Stimulated activated CD8-positive, alpha-beta memory T cell treated with anti-CD3 and anti-CD28 coated beads, Interleukin-4, amount 100 ng/mL, for 24 hours (primary cell): ENCODE measurements around the gene HPCAL1.

Experiments
- DNase-seq: peaks from one replicate; pipeline ENCODE4 v3.0.0-alpha.2; 2020; ENCODE audit warnings: low read depth

HPCAL1 gene

DNA sequence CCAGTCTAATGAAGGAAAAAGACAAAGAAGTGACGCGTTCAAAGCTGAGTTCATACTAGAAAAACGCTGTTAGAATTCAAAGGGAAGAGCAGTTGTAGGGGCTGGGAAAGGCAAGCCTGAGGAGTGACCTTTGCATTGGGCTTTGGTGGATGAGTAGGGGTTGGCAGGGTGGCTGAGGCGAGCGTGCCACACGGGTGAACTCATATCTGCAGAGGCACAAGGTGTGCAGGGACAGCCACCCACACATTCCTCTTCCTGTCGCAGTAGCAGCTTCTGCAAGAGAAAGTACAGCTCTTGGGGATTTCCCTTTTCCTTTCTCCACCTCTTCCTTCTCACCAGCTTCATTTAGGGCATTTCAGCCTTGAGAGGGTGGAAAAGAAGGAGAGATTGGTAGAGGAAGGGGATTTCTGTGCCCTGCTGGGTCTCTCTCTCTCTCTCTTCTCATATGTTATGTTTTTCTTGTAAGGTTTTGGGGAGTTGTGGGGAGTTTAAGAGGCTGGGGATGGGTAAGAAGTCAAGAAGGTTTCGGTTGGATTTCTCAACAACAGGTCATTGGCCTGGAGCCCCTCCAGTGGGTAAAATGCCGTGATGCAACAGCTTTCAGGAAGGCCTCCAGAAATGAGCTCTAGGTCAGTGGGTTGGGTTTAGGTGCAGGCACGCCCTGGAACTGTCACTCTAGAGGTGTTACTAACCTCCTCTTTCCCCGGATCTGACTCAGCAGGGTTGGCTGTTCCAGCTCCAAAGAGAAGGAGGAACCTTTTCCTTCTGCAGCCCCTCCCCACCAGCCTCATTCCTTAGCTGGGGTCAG lies 105.3 kb downstream of the HPCAL1 start:
- DNase-seq = peak; percentile 52

DNA sequence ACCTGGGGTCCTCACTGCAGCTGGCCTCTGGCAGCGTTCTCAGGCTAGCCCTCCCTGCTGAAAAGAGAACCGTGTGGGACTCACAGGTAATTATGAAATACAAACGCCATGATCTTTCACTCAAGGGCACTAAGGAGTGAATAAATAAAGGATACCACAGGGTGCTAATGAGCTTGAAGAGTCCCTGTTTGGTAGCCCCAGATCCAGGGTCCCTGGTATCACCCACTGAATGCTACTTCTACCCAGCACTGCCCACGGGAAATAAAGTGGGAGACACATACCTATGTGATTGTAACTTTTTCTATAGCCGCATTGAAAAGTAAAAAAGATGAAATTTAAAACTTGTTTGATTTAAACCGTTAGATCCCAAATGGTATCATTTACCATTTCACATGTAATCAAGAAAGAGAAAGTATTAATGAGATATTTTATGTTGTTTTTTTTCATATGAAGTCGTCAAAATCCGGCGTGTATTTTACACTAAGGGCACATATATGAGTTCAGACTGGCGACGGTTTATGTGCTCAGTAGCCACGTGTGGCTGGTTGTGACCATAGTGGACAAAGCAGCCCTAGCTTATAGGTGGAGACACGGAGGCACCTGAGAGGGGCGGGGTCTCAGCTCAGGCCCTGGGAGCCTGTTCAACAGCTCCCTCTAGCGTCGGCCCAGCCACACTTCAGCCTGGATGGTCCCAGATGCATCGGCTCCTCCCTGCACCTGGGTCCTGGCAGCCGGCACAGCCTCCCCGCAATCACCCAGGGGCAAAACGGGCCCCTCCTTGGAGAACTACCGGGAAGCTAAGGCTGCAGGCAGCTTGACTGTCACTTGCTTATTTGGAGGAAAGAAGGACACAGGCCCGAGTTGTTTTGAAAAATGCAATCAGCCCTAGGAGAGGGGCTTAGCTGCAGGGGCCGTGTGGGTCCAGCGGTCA lies 106.2 kb downstream of the HPCAL1 start:
- peak; percentile 64 for DNase-seq

DNA sequence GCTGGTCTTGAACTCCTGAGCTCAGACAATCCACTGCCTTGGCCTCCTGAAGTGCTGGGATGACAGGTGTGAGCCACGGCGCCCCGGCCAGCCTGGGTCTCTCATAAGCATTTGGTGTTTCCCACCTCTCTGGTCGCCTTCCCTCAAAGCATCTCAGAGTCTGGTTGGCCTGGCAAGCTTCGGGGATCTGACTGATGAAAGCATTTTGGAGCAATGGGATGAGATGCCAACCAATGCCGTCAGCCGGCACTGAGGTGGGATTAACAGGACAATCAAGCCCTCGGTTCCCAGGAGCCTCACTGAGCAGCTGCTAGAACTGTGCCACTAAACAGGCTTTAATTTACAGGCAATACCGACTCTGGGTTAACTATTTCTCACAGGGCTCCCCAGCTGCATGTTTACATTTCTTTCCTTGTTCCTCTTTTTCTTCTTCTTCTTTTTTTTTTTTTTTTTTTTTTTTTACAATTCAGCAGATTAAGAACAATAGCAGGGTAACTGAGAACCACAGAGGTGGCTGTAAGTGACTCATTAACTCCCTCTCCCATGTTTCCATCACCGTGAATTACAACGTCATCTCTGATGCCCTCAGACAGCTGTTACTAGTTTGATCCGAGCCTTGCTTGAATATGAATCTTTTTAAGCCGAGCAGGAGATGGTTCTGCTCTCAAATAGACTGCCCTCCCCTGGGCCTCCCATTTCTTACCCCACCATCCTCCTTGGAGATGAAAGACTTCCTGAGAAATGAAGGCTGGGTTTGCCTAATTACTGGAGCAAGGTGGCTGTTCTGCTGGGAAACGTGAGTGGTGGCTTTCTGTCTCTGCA lies 107.5 kb downstream of the HPCAL1 start:
- no peak for DNase-seq

- no peak for DNase-seq
Observed at GRCh38 chr2:10410823-10411437, 108.2 kb downstream of the HPCAL1 start.

GRCh38 chr2:10411557-10411956 lies 108.9 kb downstream of the HPCAL1 start:
- no peak for DNase-seq

- DNase-seq = no peak
Observed at GRCh38 chr2:10412380-10412779, 109.7 kb downstream of the HPCAL1 start.

GRCh38 chr2:10413503-10413902 lies 110.8 kb downstream of the HPCAL1 start:
- DNase-seq = no peak

- no peak for DNase-seq
Observed at GRCh38 chr2:10413991-10414451, 111.3 kb downstream of the HPCAL1 start.

DNA sequence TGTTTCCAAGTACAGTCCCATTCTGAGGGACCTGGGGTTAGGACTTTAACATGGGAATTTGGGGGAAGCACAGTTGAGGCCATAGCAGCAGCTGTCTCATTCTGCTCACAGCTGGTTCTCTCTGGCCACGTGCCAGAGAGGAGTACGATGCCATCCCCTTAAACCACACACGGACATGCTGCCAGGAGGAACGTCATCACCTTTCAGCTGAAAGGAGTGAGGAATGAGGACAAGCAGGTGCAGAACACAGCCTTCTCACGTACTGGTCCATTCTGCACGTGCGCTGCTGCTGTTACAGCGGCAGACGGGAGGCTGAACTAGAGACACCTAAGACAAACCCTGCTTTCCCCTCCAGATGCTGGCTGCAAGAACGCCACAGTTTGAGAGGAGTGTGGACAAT lies 111.9 kb downstream of the HPCAL1 start:
- DNase-seq = no peak

- no peak for DNase-seq
Observed at GRCh38 chr2:10415048-10415447, 112.3 kb downstream of the HPCAL1 start.

GRCh38 chr2:10415640-10416039 lies 112.9 kb downstream of the HPCAL1 start:
- DNase-seq = no peak

DNA sequence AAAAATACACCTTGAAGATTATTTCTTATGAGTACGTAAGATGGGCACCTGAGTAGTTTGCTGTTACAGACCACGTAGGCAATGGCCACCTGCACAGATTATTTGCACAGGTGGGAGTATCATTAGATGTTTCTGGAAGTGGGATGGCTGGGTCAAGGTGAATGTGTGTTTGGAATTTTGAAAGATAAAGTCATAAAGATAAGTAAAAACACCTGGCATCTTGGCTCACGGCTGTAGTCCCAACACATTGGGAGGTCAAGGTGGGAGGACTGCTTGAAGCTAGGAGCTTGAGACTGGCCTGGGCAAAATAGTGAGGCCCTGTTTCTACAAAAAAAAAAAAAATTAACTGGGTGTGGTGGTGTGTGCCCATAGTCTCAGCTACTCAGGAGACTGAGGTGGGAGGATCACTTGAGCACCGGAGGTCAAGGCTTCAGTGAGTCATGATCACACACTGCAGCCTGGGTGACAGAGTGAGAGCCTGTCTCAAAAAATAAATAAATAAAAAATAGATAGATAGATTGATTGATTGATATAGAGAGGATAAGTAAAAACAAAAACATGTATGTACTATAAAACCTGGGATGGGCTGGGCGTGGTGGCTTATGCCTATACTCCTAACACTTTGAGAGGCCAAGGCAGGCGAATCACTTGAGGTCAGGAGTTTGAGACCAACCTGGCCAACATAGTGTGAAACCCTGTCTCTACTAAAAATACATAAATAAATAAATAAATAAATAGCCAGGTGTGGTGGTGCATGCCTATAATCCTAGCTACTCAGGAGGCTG lies 115.0 kb downstream of the HPCAL1 start:
- DNase-seq = no peak

DNA sequence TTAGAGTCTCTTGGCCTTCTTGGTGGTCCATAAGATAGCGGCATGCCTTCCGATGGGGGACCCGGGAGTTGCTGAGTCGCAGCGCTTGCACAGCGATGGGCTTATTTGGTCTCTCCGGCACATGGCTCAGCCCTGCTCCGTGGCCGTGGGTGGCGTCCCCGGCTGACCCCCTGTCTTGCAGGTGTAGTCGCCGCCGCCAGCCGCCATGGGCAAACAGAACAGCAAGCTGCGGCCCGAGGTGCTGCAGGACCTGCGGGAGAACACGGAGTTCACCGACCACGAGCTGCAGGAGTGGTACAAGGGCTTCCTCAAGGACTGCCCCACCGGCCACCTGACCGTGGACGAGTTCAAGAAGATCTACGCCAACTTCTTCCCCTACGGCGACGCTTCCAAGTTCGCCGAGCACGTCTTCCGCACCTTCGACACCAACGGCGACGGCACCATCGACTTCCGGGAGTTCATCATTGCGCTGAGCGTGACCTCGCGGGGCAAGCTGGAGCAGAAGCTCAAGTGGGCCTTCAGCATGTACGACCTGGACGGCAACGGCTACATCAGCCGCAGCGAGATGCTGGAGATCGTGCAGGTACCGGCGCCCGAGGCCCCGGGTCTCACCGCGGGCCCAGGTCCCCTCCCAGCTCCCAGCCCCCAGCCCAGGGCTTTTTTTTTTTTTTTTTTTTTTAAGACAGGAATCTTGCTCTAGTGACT lies 117.0 kb downstream of the HPCAL1 start:
- no peak for DNase-seq

DNA sequence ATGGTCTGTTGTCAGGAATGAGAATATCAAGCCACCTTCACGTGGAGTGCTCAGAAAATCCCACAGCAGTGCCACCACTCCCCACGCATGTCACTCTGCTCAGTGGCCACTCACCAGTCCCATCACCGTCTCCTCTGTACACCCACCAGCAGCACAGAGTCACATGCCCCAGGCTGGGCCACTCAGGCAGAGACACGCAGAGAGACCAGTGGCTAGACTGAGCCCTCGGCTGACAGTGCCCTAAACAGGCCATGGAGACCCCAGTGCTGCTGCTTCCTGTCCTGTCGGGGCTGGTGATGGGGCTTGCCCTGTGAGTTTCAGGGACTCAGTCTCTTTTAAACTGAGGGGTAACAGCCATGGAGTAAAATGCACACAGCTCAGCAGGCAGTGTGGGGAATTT lies 119.5 kb downstream of the HPCAL1 start:
- DNase-seq = no peak

DNA sequence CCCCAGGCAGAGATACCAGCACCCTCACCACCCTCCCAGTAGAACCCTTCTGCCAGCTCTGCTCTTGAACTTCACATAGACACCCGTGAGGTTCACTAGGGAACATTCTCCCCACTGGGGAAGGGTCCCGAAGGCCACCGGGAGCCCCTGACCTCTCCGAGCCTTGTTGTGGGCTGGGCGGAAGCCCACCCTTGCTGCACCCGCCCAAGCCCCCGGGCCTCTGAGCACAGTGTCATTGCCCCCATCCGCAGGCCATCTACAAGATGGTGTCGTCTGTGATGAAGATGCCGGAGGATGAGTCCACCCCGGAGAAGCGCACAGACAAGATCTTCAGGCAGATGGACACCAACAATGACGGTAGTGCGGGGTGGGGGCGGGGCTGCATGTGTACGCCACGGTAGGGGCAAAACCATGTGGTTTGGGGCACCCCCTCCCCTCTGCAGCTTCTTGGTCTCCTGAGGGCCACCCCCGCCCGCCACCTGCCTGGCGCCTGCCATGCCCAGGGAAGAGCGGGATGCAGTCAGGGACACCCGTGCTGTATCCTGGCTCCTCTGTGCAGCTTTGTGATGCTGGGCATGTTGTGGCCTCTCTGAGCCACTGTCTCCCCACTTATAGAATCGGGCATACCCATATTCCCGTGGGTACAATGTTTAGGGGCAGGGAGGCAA lies 120.2 kb downstream of the HPCAL1 start:
- DNase-seq = no peak

GRCh38 chr2:10423400-10423774 lies 120.7 kb downstream of the HPCAL1 start:
- no peak for DNase-seq

GRCh38 chr2:10424051-10424450 lies 121.3 kb downstream of the HPCAL1 start:
- no peak for DNase-seq

GRCh38 chr2:10424916-10425505 lies 122.3 kb downstream of the HPCAL1 start:
- no peak for DNase-seq

DNA sequence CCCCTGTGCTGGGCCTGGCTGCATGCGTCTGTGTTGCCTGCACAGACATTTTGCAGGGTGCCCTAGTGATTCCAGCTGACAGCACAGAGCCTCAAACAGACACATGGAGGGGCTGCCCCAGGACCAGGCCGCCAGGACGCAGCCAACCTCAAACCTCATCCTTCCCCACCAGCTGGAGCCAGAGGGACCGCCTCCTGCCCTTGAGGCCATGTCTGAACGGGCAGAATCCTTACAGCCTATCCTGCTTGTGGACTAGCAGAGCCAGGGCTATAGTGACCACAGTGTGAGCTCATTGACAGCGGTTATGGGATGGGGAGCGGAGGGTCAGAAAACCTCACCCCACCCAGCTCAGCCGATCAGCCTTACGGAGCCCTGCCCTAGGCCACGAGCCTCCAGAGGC lies 123.0 kb downstream of the HPCAL1 start:
- DNase-seq = no peak
